Umbilical cord (tissue), 2 donors: ENCODE results near the gene LSM4. TPM values are rescaled to one million over a fixed set of nuclear protein-coding genes. Genes with fewer than 3 reads are reported as not detected.

Source experiments
- DNase-seq: peaks from one replicate; pipeline ENCODE4 v3.0.0-alpha.2; 2015; ENCODE audit warnings: low spot score
- total RNA-seq: library from RNA; depleted of rRNA; stranded (reverse); fragments of >200 nt; gene quantifications from one replicate; pipeline ENCODE4 v1.2.3, GENCODE V29; 2014; ENCODE audit warnings: low replicate concordance; ENCODE audit not compliant: insufficient read depth

Gene LSM4
- total RNA-seq, 1 donor from 2014 or later: 37.6 TPM

DNA sequence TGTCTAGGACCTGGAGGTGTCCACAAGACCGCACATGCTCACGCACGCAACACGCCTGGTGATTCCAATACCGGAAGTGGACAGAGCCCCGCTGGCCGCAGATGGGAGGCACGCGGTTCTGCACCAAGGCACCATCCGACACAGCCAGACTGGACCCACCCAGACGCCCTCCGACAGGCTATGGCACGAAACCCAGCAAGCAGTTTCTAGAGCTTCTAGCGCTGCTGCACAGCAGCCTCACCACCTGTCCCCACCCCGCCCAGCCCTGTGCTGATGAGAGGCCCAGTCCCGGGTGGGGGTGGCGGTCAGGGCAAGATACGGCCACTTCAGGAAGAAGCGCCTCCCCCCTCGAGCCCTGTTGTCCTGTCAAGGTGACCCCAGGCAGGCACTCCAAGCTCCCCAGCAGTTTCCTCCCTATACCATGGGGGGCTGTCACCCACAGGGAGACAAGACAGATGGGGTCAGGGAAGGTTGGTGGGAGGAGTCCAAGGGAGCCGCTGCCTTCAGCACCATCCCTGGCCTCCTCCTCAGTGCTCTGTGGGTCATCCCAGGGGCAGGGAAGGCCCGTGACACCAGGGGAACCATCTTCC is 11.3 kb downstream of the LSM4 start:
- no peak for DNase-seq

DNA sequence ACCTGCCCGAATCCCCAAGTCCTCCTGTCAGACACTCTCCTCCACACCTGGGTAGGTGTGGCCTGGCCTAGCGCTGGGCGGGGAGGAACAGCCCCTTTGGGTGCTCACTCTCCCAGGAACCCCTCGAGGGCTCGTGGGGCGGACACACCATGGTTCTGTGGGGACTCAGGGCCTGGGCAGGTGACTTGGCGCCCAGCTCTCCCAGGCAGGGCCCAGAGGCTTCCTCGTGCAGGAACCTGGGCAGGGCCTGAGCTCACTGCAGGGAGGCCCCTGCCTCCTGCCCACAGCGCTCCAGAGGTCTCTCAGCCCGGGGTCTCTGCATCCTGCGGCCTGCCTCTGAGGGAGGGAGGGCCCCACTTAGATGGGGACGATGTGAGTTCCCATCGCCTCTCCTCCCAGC is 11.9 kb downstream of the LSM4 start:
- DNase-seq: no peak

DNA sequence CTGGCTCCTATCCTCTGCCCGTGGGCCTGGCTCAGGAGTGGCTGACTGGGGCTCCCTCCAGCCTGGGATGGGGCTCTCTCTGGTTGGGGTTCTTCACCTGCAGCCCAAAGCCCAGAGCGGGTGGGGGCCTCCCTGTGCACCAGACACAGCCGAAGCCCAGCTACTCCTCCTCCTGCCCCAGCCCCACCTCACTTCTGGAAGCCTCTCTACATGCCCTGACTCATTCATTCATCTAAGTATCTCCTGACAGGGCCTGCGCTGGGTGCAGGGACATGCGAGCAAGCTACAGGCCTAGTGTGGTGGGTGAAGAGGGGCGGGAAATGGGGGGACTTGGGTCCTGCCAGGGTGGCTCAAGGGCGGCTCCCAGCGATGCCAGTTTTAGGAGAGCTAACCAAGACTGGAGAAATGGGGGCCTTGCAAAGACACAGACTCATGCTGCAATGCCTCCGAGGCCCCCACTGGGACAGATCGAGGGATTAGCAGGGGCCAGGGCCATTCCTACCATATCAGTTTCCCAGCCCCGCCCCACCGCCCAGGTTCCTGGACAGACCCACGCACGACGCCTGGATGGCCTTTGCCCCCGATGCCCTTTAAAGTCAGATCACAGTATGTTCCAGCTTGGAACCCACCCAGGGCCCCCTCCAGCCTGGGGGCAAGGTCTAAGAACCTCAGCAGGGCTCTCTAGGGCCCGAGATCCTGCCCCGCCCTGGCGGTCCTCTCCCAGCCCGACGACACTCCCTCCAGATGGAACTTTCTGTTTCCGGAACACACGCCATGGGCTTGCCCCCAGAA is 12.6 kb downstream of the LSM4 start:
- no peak for DNase-seq

DNA sequence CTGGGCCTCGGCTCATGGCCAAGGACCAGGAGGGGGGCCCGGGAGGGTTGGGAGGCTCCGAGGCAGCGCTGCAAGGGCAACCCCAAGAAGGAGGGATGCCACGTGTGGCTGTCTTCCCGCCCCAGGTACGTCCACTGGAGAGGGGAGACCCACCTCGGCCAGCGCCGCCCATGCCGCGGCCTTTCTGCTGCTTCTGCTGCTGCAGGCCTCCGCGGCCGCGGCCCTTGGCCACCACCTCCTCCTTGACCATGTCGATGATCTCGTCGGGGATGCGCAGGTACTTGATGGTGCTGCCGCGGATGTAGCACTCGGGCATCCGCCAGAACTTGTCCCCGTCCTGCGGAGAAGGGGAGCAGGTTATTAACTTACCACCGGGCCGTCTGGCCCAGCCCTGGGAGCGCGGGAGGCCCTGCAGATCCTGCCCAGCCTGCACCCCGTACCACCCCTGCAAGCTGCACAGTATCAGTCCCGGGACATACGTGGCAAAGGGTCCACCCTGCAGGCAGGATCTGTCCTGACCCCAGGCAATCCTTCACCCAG is 13.3 kb downstream of the LSM4 start:
- no peak for DNase-seq

DNA sequence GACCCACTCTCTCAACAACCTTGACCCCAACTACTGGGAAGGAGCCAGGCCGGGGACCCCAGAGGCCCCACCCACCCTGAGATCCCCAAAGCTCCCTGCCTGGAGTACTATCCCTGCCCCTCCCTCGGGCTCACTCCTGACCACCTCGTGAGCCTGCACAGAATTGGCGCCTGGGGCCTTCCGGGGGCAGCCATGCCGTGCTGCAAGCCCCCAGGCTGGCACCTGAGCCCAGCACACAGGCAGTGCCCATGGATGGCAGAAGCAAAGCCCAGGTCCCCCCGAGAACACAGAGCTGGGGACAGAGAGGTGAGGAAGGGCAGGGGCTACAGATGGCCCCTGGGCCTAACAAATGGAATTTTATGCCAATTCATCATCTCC is 13.9 kb downstream of the LSM4 start:
- DNase-seq: no peak

DNA sequence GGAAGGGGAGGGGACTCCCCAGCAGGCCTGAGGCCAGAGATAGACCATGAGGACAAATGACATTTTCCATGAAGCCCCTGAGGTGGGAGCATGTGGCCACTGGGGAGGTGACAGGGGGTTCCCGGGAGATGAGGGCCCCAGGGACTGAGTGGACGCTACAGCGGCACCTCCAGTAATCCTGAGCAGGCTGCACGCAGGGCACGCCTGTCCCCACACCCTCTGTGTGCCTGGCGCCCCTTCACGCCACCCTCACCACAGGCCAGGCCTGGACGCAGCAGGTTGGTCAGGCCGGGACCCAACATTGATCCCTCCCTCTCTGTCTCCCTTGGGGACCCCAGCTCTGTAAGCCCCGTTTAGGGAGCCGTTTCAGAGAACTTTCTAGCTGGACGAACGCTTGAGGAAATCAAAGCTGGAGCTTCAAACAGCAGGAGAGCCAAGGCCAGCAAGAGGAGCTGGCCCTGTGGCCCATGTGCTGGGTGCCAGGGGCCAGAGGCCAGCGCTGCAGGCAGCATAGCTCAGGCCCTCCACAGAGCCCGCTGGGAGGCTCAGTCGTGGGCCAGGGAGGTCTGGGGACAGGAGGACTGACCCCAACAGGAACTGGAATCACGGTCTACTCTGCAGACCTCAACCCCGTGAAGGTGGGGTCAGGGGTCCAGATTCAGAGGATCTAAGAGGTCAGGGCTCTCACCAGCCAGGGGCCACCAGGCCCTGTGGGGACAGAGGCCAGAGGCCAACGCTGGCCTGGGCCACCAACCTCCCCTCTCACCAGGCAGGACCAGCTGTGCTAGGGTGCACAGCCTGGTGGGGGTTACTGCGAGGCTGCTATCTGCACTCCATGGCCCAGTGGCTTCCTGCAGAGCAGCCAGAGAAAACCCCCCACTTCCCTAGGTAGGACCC is 14.6 kb downstream of the LSM4 start:
- DNase-seq: no peak

DNA sequence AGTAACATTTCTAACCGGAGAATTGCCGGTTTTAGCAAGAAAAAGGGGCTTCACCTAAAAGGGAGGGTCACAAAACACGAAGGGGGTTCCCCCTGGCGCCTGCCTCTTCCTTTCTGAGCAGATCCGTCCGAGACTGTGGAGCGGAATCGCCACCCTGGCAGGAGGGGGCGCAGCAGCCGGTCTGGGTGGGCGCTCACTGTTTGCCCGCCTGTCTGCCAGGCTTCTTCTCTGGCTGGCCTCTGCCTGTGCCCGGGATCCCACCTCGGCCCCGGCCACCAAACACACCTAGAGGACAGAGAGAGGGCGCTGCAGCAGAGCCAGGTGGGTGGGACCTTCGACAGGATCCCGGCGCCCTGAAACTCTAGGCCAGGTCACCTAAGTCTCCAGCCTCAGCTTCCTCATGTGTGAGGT is 15.6 kb downstream of the LSM4 start:
- DNase-seq: no peak

DNA sequence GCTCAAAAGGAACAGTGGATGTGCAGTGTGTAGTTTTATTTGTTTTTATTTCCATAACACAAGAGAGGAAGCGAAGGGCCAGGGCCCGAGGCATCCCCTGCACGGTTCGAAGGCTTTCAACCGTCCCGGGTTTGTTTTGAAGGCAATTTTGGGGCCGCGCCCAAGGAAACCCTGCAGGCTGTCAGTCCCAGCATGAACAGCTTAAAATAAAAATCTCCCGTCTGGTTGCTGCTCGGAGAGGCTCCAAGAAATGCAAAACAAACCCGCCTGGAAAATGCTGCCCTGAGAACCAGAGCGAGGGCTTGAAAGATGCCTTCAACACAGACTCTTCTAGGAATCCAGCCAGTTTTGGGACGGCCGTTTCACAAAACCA is 16.0 kb downstream of the LSM4 start:
- DNase-seq: peak; percentile 92

DNA sequence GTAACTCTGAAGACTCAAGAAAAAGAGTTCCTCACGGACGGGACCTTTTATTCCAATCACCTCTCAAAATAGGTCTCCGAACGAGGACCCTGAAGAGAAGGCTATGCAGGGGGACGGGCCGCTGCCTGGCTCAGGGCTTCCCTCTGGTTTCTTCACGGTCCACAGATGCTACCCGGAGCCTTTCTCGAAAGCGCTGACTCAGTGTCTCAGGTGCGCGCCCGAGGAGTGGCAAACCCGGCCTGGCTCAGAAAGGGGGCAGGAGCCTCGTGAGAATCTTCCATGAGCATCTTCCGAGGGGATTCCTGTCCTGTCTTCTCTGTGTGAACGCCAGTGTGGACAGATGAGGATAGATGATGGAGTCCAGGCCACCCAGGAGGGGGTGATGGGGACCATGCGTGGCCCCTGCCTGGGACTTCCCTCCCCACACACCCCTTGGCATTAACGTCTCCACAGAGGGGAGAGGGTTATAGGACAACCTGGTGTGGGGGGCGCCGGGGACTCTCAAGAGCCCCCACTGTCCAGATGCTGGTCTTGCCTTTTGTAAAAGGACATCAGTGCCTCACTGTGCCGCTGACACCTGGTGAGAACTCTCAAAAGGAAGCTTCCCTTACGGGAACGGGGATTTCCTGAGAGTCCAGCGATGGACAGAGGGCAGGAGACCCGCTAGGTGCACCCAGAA is 16.5 kb downstream of the LSM4 start:
- DNase-seq: no peak

DNA sequence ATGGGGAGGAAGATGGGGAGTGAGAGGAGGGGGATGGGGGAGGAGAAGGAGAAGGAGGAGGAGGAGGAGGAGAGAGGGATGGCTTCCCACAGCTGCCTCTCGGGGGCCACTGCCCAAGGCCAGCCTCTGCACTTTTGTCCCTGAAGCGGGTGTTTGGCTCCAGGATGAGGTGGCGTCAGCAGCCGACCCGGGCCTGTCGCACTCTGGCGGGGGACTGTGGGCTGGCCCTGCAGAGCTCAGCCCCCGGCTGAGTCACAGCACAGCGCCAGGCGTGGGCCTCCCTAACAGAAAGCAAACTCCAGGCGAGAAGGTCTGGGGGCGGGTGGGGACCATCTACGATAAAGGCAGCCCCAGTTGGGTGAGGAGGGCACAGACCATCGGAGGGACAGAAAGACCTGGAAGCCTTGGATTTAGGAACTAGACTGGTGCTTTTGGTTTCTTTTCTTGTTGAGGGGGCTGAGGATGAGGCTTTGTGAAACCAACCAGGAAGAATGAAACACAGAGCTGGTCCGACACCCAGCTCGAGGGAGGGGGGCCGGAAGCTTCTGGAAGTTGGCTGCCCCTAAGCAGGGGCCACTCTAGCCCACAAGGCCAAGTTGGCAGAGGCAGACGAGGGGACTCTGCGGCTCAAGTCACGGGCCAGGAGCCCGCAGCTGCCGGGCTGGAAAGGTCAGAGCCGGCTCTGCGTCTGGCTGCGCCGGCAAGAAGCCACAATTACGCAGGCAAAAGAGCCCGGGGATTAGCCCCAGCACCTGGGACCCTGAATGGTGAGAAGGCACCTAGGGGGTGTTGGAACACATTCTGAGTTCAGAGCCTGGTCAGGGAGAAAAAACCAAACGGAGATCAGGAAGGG is 18.2 kb downstream of the LSM4 start:
- peak; percentile 93 for DNase-seq

DNA sequence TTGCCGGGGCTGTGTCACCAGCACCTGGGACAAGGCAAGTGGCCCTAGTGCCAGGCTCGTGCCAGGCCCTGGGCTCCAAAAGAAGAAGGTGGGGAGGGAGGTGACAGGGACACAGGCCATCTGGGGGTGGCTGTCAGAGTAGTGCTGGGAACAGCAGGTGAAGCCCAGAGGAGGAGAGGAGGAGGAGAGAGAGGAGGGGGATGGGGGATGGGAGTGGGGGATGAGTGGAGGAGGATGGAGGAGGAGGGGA is 18.7 kb downstream of the LSM4 start:
- no peak for DNase-seq

DNA sequence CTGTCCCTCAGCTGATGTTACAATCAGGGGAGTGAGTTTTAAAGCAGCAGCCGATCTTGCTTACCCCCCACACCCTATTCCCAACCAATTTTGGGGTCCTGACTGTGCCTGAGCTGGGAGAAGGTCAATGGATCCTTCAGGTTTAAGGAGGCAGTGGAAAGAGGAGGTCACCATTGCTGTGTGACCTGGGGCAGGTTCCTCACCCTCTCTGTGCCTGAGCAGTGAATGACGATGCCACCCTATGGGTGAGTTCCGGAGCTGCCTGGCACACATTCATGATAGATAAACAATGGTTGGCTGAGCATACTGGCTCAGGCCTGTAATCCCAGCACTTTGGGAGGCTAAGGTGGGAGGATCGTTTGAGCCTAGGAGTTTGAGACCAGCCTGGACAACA is 21.2 kb downstream of the LSM4 start:
- DNase-seq: no peak

DNA sequence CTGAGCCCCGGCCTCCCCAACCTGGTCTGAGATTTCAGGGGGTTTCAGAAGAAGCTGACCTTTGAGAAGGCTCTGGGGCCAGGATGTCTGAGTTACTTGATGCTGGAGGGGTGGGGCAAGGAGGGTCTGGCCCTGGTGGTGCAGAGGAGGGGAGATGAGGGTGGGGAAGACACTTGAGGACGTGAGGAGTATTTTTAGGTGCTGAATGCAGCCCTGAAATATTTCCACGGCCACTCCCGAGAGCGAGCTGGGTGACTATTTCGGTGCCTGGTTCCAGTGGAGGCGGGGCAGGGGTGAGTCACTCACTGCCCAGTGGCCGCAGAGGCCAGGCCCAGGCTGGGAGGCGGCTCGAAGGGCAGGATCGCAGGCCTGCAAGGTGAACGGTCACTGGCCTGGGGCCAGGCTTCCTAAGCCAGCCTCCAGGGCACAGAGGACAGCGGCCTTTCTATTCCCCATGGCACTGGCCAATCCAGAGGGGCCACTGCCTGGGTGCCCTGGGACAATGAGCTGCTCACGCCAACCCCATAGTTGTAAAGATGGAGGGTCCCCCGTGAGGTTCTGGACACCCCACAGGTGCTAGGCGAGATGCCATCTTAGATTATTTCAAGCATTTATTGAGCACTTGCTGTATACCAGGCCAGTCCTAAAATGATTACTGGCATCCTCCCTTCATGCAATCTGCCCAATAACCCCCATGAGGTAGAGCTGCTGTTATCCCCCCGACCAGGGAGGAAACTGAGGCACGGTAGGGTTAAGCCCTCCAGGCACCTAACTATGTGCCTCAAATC is 21.8 kb downstream of the LSM4 start:
- DNase-seq: peak; percentile 69

DNA sequence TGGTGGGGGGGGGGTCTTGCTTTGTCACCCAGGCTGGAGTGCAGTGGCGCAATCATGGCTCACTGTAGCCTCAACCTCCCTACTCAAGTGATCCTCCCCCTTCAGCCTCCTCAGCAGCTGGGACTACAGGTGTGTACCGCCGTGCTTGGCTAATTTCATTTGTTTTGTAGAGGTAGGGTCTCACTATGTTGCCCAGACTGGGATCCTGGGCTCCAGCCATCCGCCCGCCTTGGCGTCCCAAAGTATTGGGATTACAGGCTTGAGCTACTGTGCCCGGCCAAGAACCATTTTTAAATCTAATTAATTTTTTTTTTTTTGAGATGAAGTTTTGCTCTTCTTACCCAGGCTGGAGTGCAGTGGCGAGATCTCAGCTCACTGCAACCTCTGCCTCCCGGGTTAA is 23.2 kb downstream of the LSM4 start:
- no peak for DNase-seq

DNA sequence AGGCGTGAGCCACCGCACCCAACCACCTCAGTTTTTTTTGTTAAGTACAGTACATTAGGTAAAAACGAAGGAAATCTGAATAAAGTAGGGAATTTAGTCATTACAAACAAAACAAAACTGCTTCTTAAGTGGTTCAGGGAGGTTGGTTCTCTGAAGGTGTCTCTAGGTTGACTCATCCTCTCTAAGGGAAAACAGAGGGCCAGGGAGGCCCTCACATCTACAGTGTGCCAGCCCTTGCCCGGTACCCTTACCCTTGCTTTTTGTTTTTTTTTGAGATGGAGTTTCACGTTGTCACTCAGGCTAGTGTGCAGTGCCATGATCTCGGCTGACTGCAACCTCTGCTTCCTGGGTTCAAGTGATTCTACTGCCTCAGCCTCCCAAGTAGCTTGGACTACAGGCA is 24.3 kb downstream of the LSM4 start:
- no peak for DNase-seq

DNA sequence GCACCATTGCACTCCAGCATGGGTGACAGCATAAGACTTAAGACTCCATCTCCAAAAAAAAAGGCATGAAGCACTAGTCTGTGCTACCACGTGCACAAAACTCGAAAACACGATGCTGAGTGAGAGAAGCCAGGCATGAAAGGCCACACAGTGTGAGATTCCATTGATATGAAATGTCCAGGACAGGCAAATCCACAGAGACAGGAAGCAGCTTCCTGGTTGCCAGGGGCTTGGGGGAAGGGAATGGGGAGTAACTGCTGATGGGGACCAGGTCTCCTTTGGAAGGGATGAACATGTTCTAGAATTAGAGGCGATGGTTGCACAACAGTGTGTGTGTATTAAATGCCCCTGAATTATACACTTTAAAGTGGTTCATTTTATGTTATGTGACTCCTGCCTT is 25.6 kb downstream of the LSM4 start:
- peak; percentile 75 for DNase-seq

DNA sequence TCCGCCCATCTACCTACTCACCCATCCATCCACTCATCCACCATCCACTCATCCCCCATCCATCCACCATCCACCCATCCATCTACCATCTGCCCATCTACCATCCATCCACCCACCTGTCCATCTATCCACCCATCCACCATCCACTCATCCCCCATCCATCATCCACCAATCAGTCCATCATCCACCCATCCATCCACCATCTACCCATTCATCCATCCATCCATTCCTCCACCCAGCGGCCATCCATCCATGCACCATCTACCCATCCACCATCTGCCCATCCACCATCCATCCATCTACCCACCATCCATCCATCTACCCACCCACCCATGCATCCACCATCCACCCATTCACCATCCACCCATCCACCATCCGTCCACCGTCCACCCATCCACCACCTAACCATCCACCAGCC is 27.8 kb downstream of the LSM4 start:
- no peak for DNase-seq

DNA sequence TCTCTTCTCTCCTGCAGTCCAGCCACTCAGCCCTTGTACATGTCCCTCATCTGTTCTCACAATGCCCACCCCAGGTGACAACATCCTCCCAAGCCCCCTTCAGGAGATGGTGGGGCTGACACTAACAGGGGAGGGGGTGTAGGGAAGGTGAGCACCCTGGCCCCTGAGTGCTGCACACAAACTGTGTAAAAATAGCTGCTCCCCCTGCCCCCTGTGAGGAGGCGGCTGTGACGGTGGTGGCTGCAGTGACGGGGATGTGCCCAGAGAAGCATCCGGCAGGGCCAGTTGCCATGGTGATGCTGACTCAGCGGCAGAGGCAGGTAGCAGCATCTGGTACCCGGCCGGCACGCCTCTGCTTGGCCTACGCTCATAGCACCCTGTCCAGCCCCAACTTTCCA is 28.4 kb downstream of the LSM4 start:
- no peak for DNase-seq

DNA sequence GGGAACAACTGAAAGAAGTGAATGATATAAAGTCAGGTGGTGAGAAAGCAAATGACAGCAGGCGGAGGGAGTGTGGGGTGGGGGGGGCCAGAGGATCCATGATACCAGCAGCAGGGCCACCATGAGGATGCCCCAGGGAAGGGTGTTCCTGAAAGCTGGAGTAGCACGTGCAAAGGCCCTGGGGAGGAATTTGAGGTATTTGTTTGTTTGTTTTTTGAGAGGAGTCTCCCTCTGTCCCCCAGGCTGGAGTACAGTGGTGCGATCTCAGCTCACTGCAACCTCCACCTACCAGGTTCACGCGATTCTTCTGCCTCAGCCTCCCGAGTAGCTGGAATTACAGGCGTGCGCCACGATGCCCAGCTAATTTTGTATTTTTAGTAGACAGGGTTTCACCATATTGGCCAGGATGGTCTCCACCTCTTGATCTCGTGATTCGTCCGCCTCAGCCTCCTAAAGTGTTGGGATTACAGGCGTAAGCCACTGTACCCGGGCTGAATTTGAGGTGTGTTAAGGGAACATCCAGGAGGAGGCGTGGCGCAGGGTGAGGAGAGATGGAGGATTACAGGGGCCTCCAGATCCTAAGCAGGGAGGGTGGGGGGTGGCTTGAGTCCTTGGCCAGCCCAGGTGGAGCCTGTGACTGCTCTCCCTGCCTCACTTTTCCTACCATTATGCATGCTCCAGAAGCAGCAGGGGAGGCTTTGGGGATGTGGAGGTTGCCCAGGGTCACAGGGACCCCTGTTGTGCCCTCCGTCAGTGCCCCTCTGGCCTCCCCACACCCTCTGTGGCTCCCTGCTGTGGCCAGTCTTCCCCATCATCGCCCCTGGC is 29.0 kb downstream of the LSM4 start:
- DNase-seq: no peak
